GM21529 (cell line): ENCODE results near the gene SLC47A2.

Experiments
- ATAC-seq: cut with Tn5 transposase; IDR thresholded peaks from one replicate; pipeline ENCODE4 v1.9.1; 2021; ENCODE audit not compliant: unreplicated experiment

SLC47A2 gene

DNA sequence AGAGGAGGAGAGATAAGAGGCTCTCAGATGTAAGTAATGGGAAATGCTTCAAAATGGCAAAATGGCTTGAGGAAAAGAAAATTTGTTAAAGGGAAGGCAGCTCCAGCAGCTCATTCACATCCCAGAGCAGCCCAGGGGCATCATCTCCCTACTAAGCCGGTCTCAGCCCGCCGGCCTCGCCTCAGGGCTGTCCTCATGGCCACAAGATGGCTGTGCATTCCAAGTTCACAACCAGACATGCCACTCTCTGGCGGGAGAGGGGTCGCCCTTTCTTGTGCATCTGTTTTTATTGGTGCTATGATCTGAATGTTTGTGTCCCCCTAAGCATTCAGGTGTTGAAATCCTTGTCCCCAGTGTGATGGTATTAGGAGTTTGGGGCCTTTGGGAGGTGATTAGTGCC lies 13.5 kb upstream of the SLC47A2 start:
- no peak for ATAC-seq

DNA sequence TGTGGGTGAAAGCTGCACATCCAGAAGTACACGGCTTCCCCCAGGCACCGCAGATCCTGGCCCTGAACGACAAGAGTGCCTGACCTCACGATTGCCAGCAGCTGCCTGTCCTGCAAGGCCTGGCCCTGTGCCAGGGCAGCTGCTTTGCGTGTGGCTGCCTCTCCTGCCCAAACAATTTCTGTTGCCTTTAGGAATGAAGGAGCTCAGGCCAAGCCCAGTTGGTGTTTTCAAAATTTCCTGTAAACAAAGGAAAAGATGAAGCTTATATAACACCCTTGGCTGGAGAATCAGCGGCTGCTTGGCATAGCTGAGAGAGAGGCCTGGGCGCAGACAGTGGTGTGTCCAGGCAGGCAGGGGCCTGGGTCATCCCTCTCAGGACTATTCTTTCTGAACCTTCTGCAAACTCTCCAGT lies 11.7 kb upstream of the SLC47A2 start:
- ATAC-seq, result no peak

DNA sequence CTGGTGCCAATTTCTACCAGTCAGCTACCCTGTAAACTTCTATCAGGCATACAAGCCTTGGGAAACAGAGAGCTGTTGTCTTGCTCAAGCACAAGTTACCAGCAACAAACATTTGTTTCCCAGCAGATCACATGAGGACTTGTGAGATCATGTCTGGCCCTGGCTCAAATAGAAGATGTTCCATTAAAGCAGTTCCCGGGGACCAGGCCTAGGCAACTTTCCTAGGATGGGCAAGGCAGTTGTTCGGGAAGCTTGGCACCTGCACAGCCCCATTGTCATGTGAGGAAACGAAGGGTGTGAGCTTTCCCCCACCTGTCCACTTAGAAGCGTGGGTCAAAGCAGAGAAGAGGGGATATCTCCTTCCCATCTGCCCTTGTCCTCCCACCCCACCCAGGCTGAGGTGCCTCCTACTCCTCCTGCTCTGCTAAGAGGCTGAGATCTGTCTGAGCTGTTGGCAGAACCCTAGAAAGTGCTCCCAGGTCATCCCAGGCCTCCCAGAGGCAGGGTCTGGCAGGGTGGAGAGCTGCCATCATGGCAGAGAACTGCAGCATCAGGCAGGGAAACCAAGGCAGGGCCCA lies 11.2 kb upstream of the SLC47A2 start:
- ATAC-seq, result no peak

DNA sequence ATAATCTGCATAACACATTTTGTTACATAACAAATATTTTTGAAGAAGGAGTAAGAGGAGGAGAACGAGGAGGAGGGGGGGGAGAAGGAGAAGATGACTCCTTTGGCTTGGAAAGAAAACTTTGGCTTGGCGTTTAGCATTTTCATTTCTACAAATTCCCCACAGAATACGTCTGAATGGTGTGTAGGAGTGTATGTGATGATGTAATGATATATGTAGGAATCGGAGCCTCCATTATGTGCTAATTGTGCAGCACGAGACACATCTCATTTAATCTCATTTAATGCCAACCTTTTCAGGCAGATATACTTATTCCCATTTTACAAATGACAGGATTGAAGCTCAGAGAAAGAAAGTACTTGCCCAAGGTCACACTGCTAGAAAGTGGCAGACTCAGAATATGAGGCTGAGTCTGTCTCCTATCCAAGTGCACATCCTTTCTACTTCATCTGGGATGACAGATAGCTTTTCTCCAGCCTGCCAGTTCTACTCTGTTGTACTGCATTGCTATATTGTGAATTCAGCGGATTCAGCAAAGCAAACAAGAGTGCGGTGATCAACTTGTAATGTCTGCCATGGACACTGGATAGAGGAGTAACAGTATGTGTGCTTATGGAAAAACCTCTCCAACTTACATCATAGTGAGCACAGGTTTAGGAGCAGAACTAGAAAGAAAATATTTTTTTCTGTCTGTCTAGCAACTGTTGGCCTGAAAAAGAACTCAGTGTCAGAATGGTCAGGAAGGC lies 10.4 kb upstream of the SLC47A2 start:
- no peak for ATAC-seq

DNA sequence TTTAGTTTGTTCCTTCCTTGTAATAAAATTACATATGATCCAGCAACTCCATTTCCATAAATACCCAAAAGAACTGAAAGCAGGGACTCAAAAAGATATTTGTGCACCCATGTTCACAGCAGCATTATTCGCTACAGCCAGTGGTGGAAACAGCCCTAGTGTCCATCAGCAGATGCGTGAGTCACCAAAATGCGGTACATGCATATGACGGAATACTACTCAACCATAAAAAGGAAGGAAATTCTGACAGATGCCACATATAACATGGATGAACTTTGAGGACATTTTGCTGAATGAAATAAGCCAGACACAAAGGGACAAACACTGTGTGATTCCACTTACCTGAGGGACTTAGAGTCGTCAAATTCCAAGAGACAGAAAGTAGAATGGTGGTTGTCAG lies 9.1 kb upstream of the SLC47A2 start:
- no peak for ATAC-seq

DNA sequence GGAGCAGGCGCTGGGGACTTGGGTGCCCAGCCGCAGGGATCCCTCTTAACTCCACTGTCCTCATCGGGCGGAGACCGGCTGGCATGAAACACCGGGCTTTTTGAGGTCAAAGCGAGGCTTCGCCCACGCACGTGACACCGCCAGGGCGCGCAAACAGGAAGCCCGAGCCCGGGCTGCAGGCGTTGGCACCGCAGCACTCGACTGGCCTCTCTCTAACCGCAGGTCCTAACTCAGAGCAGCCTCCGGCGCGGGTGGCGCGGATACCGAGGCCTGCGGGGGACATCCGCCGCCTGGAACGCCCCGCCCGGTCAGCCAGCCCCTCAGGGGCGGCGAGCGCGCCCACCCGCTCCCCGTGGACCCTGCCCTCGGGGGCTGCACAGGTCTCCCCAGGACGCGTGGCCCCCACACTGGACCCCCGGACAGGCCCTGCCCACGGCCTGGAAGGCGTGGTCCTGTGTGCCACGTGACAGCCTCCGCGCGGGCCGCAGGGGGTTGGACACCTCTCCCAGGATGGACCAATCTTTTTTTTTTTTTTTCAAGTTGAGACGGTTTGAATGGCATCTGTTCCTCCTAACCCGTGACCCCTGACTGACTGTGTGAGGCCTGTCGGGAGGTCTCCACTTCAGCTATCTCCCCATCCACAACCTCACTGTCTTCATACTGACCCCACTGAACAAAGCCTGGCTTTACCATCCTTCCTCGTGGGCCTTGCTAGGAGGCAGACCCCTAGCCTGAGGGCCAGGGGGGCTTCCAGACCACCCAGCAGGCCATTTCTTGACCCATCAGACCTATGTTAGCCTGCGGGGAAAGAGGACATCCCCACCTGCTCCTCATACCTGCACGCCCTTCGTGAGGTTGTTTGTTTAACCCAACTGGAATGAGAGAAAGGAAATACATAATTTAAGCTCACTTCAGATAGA lies 8.4 kb upstream of the SLC47A2 start:
- no peak for ATAC-seq

DNA sequence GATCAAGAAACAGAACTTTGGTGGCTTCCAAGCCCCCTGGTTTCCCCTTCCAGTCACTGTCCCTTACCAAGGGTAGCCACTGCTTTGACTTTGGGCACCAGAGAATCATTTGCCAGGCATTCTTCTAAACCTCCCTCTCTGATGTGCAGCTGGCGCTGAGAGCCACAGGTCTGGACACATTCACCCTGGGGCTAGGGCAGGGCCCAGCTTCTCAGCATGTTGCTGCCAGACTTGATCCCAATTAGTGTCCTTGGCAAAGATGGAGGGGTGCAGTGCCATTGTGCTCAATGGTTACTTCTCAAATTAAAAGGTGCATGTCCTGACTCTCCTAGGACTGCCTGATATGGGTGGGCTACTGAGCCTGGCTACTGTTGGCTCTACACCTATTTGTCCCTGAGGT lies 7.6 kb upstream of the SLC47A2 start:
- ATAC-seq, result no peak

DNA sequence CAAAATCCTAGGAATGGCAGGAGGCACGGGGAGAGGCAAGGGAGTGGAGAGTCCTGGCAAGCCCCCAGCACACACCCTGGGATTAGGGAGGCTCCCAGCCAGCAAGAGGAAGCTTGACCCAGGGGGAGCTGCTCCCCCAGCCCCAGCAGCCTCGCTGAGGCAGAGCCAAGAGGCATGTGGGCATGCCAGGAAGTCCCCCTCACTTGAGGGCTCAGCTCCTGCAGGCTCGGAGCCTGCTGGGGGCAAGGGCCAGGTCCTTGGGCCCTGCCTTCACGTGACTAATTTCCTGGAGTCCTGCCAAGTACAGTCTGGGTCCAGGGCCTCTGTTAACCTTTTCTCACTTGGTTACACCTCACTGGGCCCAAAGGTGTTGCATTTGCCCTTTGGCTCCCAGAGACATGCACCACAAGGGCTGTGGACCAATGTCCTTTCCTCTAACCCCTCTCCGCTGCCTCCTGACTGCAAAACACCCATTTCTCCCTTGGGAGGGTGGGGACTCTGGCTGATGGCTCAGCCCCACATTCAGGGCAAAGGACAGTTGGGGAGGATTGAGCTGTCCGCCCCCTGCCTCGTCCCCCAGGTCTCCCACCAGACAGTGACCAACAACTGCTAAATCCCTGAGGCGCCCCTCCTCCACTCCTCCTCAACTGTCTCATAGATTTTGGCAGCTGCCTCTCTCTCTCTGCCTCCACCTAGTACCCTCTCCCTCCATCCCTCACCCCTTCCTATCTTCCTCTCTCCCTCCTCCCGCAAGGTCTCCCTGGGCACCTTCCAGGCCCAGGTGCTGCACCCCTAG lies 4.4 kb upstream of the SLC47A2 start:
- ATAC-seq, result no peak

DNA sequence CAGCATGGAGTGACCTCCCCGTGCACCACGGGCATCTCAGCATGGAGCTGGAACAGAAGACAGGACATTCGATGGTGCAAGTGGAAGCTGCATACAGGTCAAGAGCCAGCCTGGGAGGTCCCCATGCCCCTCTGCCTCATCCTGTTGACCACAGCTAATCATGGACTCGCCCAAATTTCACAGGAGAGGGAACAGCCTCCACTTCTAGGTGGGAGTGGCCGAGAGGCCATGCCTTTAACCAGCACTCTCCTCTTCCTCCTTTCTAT lies 3.8 kb upstream of the SLC47A2 start:
- no peak for ATAC-seq

DNA sequence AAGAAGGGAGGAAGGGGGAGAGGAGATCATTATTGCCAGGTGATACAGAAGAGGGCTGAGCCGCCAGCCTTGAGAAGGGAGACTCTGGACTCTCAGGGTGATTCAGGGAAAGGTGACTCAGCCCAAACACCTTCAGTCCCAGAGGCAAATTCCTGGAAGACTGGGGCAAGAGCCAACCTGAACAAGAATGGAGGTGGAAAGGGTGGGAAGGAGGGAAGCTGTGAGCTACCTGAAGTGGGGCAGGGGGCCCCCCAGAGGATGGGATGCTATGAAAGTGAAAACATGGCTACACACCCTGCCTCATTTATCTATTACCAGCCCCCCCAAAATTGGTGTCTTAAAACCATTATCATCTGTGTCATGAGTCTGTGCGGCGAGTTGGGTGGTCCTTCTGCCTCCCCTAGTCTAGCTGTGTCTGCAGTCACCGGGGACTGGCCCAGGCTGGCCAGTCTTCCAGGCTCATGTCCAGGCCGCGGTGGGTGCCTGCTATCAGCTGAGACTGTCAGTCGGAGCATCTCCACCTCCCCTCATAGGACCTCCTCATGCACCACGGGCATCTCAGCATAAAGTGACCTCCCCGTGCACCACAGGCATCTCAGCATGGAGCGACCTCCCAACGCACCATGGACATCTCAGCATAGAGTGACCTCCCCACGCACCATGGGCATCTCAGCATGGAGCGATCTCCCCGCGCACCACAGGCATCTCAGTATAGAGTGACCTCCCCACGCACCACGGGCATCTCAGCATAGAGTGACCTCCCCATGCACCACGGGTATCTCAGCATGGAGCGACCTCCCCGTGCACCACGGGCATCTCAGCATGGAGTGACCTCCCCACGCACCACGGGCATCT lies 3.2 kb upstream of the SLC47A2 start:
- ATAC-seq, result no peak

DNA sequence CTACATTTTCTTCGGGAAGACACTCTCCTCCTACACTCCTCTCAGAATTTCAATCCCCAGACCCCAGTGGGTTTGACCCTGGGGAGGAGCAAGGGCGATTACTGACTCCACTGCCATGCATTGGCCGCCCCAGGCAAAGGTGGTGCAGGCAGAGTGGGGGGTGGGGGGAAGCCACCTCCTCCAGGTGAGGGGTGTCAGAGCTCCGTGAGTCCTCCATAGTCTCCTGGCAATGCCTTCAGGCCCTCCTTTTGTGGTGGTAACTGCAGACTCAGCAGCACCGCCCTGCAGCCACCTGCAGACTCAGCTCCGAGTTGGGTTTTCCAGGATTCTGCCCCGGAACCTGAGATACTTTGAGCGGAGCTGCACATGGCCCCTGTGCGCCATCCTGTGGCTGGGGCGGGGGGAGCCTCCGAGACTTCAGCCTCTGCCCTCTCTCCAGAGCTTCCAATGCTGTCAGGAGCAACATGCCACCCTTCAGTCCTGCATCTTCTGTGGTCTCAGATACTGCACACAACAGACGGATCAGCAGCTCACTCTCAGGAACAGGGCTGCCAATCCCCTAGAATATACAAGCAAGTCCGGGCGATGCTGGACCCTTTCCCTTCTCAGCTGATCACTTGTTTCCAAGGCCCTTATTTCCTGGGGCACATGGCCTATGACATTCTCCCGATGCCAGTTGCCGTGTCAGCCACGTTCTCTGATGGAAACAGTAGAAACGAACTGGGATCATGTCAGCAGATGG lies 2.4 kb upstream of the SLC47A2 start:
- no peak for ATAC-seq

DNA sequence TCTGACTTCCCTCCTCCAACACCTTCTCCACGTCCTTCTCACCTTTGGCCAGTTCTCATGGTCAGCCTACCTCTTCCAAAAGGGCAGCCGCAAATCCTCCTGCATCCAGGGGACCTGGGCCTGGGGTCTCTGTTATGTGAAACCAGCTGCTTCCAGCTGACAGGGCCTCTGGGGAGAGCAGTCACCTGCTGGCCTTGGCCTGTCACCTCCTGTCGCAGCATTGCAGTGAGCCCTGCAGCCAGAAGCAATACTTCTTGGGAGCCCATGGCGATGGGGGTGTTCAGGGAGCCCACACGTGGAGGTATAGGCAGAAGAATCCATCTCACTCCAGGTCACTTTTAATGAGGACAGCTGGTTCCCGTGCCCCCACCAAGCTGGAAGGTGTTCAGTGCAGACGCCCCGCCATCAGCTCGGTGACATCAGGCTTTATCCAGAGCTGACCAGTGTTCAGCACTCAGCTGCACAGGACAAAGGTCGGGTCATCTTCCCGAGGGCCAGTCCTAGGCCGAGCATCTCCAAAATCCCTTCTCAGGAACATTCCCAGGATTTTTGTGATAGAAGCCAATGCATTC lies 1.7 kb upstream of the SLC47A2 start:
- no peak for ATAC-seq

DNA sequence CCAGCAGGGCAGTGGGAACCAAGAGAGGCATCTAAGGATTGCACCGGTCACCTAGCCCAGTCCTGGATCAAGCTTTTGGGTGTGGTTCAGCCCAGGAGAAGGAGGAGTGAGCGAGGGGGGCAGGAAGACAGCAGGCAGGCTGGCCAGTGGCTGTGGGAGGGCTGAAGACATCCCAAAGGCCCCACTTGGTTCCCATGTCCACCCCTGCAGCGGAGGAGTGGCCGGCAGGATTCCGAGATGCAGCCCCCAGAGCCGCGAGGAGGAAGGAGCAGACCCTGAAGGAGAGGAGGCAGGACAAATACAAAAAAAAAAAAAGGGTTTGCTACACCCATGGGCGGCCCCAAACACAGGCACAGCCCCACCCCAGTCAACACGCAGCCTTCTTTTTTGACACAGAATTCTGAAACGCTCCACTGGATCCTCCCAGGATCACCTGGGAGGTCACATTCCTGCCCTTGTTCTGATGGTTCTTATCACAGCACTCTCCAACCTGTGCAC lies 1.1 kb upstream of the SLC47A2 start:
- no peak for ATAC-seq

DNA sequence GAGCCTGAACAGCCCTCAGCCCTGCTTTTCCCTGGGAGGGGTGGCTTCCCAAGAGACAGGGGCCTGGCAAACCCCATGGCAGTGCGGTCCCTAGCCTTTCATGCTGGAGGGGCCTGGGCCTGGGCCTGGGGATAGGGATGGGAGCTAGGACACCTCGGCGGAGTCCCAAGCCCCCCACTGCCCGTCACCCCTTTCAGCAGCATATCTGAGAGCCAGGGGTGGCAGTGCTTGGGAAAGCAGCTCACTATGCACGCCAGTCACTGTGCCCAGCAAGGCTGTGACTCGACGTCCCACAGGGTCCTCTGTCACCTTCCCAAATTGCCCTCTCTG lies 612 bp upstream of the SLC47A2 start:
- ATAC-seq, result no peak

DNA sequence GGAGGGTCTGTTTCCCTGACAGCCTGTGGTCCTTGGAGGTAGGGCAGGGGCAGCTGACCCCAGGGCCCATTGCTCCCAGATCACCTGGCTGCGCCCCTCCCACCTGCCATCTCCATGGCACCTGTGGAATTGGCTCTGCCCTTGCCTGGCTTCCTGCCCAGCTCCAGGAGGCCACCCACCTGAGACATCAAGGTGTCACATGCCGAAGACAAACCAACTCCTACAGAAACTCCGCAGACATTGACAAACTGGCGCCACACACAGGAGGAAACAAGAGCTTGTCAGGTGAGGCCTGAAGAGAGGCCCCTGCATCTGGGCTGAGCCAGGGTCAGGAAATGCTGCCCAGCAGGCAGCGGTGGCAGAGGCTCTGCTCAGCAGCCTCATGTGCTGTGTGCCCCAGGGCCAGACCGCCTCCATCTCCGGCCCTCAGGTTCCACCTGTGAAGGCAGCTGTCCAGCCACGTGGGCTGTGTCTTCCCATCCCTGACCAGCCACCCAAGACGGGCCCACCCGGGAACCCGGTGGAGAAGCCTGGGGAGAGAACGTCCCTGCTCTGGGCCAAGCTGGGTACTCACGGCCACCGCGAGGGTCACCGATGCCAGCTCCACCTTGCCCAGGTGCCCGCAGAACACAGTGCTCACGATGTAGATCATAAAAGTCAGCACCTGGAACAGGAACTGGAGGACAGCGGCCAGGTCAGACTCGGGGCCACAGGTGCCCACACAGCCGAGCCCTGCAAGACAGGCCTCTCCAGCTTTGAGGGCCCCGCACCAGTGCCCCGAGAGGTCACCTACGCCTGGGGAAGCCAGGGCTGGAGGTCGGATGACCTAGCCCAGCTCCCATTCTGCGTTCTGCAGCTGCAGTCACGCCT lies 1.6 kb downstream of the SLC47A2 start:
- no peak for ATAC-seq

DNA sequence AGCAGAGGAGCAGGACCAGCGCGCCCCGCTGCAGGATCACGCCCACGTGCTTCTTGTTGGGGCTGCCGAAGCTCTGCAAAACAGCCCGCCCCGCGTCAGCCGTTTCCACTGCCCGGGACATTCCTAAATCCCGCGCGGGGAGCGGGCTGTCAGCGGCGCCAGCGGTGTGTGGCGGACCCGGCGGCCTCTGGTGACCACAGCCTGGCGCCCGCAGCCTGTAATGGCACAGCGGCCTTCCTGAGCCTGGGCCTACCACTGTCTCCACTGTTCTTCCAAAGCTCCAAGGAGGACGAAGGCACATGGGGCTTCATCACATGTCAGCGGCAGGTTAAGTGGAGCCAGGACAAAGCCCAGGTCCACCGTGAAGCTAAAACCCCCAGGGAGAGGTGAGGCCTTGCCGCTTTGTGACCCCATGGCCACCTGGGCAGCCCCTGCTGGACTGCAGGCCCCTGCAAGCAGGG lies 2.5 kb downstream of the SLC47A2 start:
- no peak for ATAC-seq

DNA sequence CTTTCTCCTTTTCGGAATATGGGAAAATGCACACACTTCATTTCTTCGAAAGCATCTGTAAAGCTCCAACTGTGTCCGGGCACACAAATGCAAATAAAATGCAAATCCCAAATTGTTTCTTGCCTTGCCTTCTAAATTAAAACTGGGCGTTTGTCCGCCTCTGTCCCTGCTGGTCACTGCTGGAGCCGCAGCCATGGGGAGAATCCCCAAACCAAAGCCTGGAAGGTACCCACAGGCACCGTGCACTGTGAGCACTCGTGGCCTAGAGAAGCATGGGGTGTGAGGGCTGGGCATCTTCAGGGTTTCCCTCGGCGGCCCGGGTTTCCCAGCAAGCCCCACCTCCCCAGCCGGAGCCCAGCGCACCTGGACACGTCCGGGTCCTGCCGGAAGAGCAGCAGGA lies 2.9 kb downstream of the SLC47A2 start:
- ATAC-seq, result no peak

DNA sequence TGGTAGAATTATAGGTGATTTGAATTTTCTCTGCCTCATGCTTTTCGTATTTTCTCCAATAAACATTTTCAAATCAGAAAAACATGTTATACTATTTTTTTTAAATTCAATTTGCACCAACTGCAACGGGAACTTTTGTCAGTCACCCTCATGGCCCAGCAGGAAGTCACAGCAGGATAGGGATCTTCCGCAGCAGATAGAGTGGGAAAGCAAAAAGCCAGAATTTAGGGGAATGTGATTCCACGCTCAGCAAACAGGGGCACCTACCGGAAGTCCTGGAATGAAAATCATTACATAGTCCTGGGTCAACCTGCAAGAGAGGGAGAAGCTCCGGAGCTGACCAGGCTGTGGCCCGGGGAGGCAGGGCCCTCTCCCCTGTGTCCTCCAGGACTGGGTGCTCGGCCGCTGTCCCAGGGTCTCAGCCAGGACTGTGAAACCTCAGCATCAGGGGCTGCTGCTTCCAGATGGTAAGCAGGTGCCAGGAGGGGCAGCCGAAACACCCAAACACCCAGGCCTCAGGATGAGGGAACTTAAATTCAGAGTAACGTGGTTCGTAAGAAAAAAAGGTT lies 3.9 kb downstream of the SLC47A2 start:
- no peak for ATAC-seq
